Measurements from ENCODE around the gene OR6B3. TPM values are rescaled to one million over a fixed set of nuclear protein-coding genes. Genes with fewer than 3 reads are reported as not detected.

OR6B3 gene
- total and polyA plus RNA-seq, 9 donors: not detected

GRCh38 chr2:240068193-240068592 is 14.9 kb upstream of the OR6B3 start:
- Histone ChIP-seq H3K27me3 (ENCODE audit: control insufficient read depth, insufficient read depth, low read length) (peaks cover 2% of the 10 kb centered on the region), H3K4me1 (ENCODE audit: control insufficient read depth, insufficient read depth, low read length) (no peaks in the 10 kb centered on the region), H3K27ac (ENCODE audit: low read length) (no peak overlapping the region), H3K4me3 (ENCODE audit: low read length) (no peak overlapping the region), H3K9me3 (replicated peaks; ENCODE audit: control insufficient read depth, low read depth, low read length) (no peaks in the 10 kb centered on the region), H3K36me3 (ENCODE audit: control insufficient read depth, insufficient read depth, low read length) (no peaks in the 10 kb centered on the region)
- DNase-seq: no peak
- no CpG with 5 or more reads among the region's 1 CpG for WGBS (ENCODE audit: insufficient coverage)

GRCh38 chr2:240066489-240066888 is 13.2 kb upstream of the OR6B3 start:
- Histone ChIP-seq H3K4me1 (ENCODE audit: control insufficient read depth, insufficient read depth, low read length) (no peaks in the 10 kb centered on the region), H3K27ac (ENCODE audit: low read length) (no peak overlapping the region), H3K4me3 (ENCODE audit: low read length) (no peak overlapping the region), H3K9me3 (replicated peaks; ENCODE audit: control insufficient read depth, low read depth, low read length) (no peaks in the 10 kb centered on the region), H3K36me3 (ENCODE audit: control insufficient read depth, insufficient read depth, low read length) (no peaks in the 10 kb centered on the region), H3K27me3 (ENCODE audit: control insufficient read depth, insufficient read depth, low read length) (peaks cover 2% of the 10 kb centered on the region)
- WGBS (ENCODE audit: insufficient coverage): 66% methylated on average over 4 of the region's 5 CpGs
- no peak for DNase-seq

- Histone ChIP-seq H3K36me3 (ENCODE audit: control insufficient read depth, insufficient read depth, low read length) (no peaks in the 10 kb centered on the region), H3K27me3 (ENCODE audit: control insufficient read depth, insufficient read depth, low read length) (peaks cover 2% of the 10 kb centered on the region), H3K27ac (ENCODE audit: low read length) (no peak overlapping the region), H3K4me3 (ENCODE audit: low read length) (no peak overlapping the region), H3K9me3 (replicated peaks; ENCODE audit: control insufficient read depth, low read depth, low read length) (no peaks in the 10 kb centered on the region), H3K4me1 (ENCODE audit: control insufficient read depth, insufficient read depth, low read length) (no peaks in the 10 kb centered on the region)
- DNase-seq: no peak
- no CpG with 5 or more reads among the region's 4 CpGs for WGBS (ENCODE audit: insufficient coverage)
Observed at GRCh38 chr2:240064898-240065297, 11.6 kb upstream of the OR6B3 start.

- peaks cover 7% of the 10 kb centered on the region for H3K27me3 ChIP-seq (ENCODE audit: control insufficient read depth, insufficient read depth, low read length)
- no peak overlapping the region for H3K27ac ChIP-seq (ENCODE audit: low read length)
- H3K36me3 ChIP-seq (ENCODE audit: control insufficient read depth, insufficient read depth, low read length): no peaks in the 10 kb centered on the region
- 6% methylated on average over 2 of the region's 4 CpGs for WGBS (ENCODE audit: insufficient coverage)
- H3K4me3 ChIP-seq (ENCODE audit: low read length): no peak overlapping the region
- DNase-seq: peak; percentile 59
- no peaks in the 10 kb centered on the region for H3K9me3 ChIP-seq (replicated peaks; ENCODE audit: control insufficient read depth, low read depth, low read length)
- no peaks in the 10 kb centered on the region for H3K4me1 ChIP-seq (ENCODE audit: control insufficient read depth, insufficient read depth, low read length)
Observed at GRCh38 chr2:240060977-240061591, 7.8 kb upstream of the OR6B3 start.

- WGBS (ENCODE audit: insufficient coverage): 85% methylated on average over 11 of the region's 11 CpGs
- no peak overlapping the region for H3K4me3 ChIP-seq (ENCODE audit: low read length)
- peaks cover 32% of the 10 kb centered on the region for H3K27me3 ChIP-seq (ENCODE audit: control insufficient read depth, insufficient read depth, low read length)
- H3K27ac ChIP-seq (ENCODE audit: low read length): no peak overlapping the region
- no peak for DNase-seq
- no peaks in the 10 kb centered on the region for H3K36me3 ChIP-seq (ENCODE audit: control insufficient read depth, insufficient read depth, low read length)
- no peaks in the 10 kb centered on the region for H3K4me1 ChIP-seq (ENCODE audit: control insufficient read depth, insufficient read depth, low read length)
- no peaks in the 10 kb centered on the region for H3K9me3 ChIP-seq (replicated peaks; ENCODE audit: control insufficient read depth, low read depth, low read length)
Observed at GRCh38 chr2:240056678-240057077, 3.4 kb upstream of the OR6B3 start.

- Histone ChIP-seq H3K4me1 (ENCODE audit: control insufficient read depth, insufficient read depth, low read length) (no peaks in the 10 kb centered on the region), H3K27me3 (ENCODE audit: control insufficient read depth, insufficient read depth, low read length) (peaks cover 33% of the 10 kb centered on the region), H3K9me3 (replicated peaks; ENCODE audit: control insufficient read depth, low read depth, low read length) (no peaks in the 10 kb centered on the region), H3K27ac (ENCODE audit: low read length) (no peak overlapping the region), H3K36me3 (ENCODE audit: control insufficient read depth, insufficient read depth, low read length) (no peaks in the 10 kb centered on the region), H3K4me3 (ENCODE audit: low read length) (no peak overlapping the region)
- no peak for DNase-seq
- 55% methylated on average over 13 of the region's 13 CpGs for WGBS (ENCODE audit: insufficient coverage)
Observed at GRCh38 chr2:240055177-240055917, 2.0 kb upstream of the OR6B3 start.

- Histone ChIP-seq H3K36me3 (ENCODE audit: control insufficient read depth, insufficient read depth, low read length) (no peaks in the 10 kb centered on the region), H3K27me3 (ENCODE audit: control insufficient read depth, insufficient read depth, low read length) (peaks cover 40% of the 10 kb centered on the region), H3K9me3 (replicated peaks; ENCODE audit: control insufficient read depth, low read depth, low read length) (no peaks in the 10 kb centered on the region), H3K4me3 (ENCODE audit: low read length) (no peak overlapping the region), H3K4me1 (ENCODE audit: control insufficient read depth, insufficient read depth, low read length) (no peaks in the 10 kb centered on the region), H3K27ac (ENCODE audit: low read length) (no peak overlapping the region)
- no peak for DNase-seq
- WGBS (ENCODE audit: insufficient coverage): 60% methylated on average over 4 of the region's 12 CpGs
Observed at GRCh38 chr2:240052524-240052923, 797 bp downstream of the OR6B3 start.

GRCh38 chr2:240051697-240052096 is 1.6 kb downstream of the OR6B3 start:
- H3K27ac ChIP-seq (ENCODE audit: low read length): no peak overlapping the region
- WGBS (ENCODE audit: insufficient coverage): 85% methylated on average over 3 of the region's 4 CpGs
- DNase-seq: no peak
- H3K36me3 ChIP-seq (ENCODE audit: control insufficient read depth, insufficient read depth, low read length): no peaks in the 10 kb centered on the region
- H3K4me3 ChIP-seq (ENCODE audit: low read length): no peak overlapping the region
- H3K27me3 ChIP-seq (ENCODE audit: control insufficient read depth, insufficient read depth, low read length): peaks cover 38% of the 10 kb centered on the region
- no peaks in the 10 kb centered on the region for H3K4me1 ChIP-seq (ENCODE audit: control insufficient read depth, insufficient read depth, low read length)
- no peaks in the 10 kb centered on the region for H3K9me3 ChIP-seq (replicated peaks; ENCODE audit: control insufficient read depth, low read depth, low read length)

GRCh38 chr2:240050278-240050677 is 3.0 kb downstream of the OR6B3 start:
- DNase-seq: no peak
- H3K4me1 ChIP-seq (ENCODE audit: control insufficient read depth, insufficient read depth, low read length): no peaks in the 10 kb centered on the region
- H3K27ac ChIP-seq (ENCODE audit: low read length): no peak overlapping the region
- no peaks in the 10 kb centered on the region for H3K36me3 ChIP-seq (ENCODE audit: control insufficient read depth, insufficient read depth, low read length)
- no peaks in the 10 kb centered on the region for H3K9me3 ChIP-seq (replicated peaks; ENCODE audit: control insufficient read depth, low read depth, low read length)
- no peak overlapping the region for H3K4me3 ChIP-seq (ENCODE audit: low read length)
- peaks cover 36% of the 10 kb centered on the region for H3K27me3 ChIP-seq (ENCODE audit: control insufficient read depth, insufficient read depth, low read length)
- 81% methylated on average over 9 of the region's 12 CpGs for WGBS (ENCODE audit: insufficient coverage)

GRCh38 chr2:240048237-240048636 is 5.1 kb downstream of the OR6B3 start:
- Histone ChIP-seq H3K27ac (ENCODE audit: low read length) (no peak overlapping the region), H3K36me3 (ENCODE audit: control insufficient read depth, insufficient read depth, low read length) (no peaks in the 10 kb centered on the region), H3K4me1 (ENCODE audit: control insufficient read depth, insufficient read depth, low read length) (no peaks in the 10 kb centered on the region), H3K4me3 (ENCODE audit: low read length) (no peak overlapping the region), H3K27me3 (ENCODE audit: control insufficient read depth, insufficient read depth, low read length) (peaks cover 22% of the 10 kb centered on the region), H3K9me3 (replicated peaks; ENCODE audit: control insufficient read depth, low read depth, low read length) (no peaks in the 10 kb centered on the region)
- 67% methylated on average over 2 of the region's 9 CpGs for WGBS (ENCODE audit: insufficient coverage)
- no peak for DNase-seq
